Osteoblast (primary cell): ENCODE results near the gene CEP70. TPM values are rescaled to one million over a fixed set of nuclear protein-coding genes. Genes with fewer than 3 reads are reported as not detected.
"Not testable (repeated sequence)": the region's sequence is repeated elsewhere in the genome, so short reads cannot be mapped to it uniquely, and the experiment has no call there.

Experiments
- DNase-seq: peaks from one replicate; pipeline ENCODE4 v3.0.0; 2011; ENCODE audit warnings: low spot score, mixed read lengths; ENCODE audit not compliant: insufficient read length; ENCODE audit errors: missing footprints
- H2AFZ ChIP-seq: 2 replicates; pipeline ENCODE4 v1.6.0; 2011; ENCODE audit warnings: mild to moderate bottlenecking, low read length
- H3K27ac ChIP-seq: 2 replicates; pipeline ENCODE4 v1.5.1; 2011; ENCODE audit warnings: mild to moderate bottlenecking, low read depth, low read length, moderate library complexity
- H3K27me3 ChIP-seq: 2 replicates; pipeline ENCODE4 v1.6.0; 2012; ENCODE audit warnings: mild to moderate bottlenecking, control low read depth, inconsistent platforms, low read length, moderate library complexity; ENCODE audit not compliant: insufficient read depth
- H3K36me3 ChIP-seq: 2 replicates; pipeline ENCODE4 v1.5.1; 2011; ENCODE audit warnings: mild to moderate bottlenecking, low read length, control low read depth, moderate library complexity; ENCODE audit not compliant: insufficient read depth
- H3K4me1 ChIP-seq: 2 replicates; pipeline ENCODE4 v1.5.1; 2011; ENCODE audit warnings: mild to moderate bottlenecking, low read length, control low read depth, moderate library complexity; ENCODE audit not compliant: insufficient read depth
- H3K4me2 ChIP-seq: 2 replicates; pipeline ENCODE4 v1.6.0; 2011; ENCODE audit warnings: mild to moderate bottlenecking, low read length; ENCODE audit not compliant: insufficient read depth
- H3K4me3 ChIP-seq: fragments of 200-600 bp; sonication (generic); 3 replicates; pipeline ENCODE4 v1.5.1; 2012; ENCODE audit warnings: mild to moderate bottlenecking, low read length, inconsistent platforms; ENCODE audit not compliant: insufficient read depth
- H3K79me2 ChIP-seq: 2 replicates; pipeline ENCODE4 v1.6.0; 2012; ENCODE audit warnings: mild to moderate bottlenecking, low read length, control low read depth, inconsistent platforms; ENCODE audit not compliant: insufficient read depth
- H3K9me3 ChIP-seq: 2 replicates; pipeline ENCODE4 v1.5.1; 2011; ENCODE audit warnings: low read depth, low read length, control low read depth
- H4K20me1 ChIP-seq: 2 replicates; pipeline ENCODE4 v1.6.0; 2012; ENCODE audit warnings: mild to moderate bottlenecking, low read length, control low read depth; ENCODE audit not compliant: insufficient read depth
- total RNA-seq: library from RNA; depleted of rRNA; stranded (reverse); fragments of >200 nt; gene quantifications from 2 replicates; pipeline ENCODE4 v1.2.3, GENCODE V29; 2012
- TF ChIP-seq, protein P1 (sequence below): IDR thresholded peaks from 2 replicates; pipeline ENCODE4 v1.5.1; 2011; ENCODE audit warnings: mild to moderate bottlenecking, low read depth, low read length, moderate library complexity; ENCODE audit errors: extremely low read depth

CEP70 gene
- total RNA-seq, 1 donor: 51.0 TPM

DNA sequence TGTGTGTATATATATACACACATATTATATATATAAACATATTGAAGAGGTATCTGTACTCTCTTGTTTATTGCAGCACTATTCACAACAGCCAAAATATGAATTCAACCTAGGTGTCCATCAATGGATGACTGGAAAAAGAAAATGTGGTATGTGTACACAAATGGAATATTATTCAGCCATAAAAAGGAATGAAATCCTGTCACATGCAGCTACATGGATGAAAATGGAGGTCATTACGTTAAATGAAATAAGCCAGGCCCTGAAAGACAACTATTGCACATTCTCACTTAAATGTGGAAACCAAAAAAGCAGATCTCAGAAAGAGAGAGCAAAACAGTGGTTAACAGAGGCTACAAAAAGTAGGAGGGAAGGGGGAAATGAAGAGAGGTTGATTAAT is 49.5 kb downstream of the CEP70 start:
- no peaks in the 10 kb centered on the region for H4K20me1 ChIP-seq
- H3K27me3 ChIP-seq: no peaks in the 10 kb centered on the region
- peaks cover 6% of the 10 kb centered on the region for H3K36me3 ChIP-seq
- H3K4me2 ChIP-seq: no peak overlapping the region
- no peaks in the 10 kb centered on the region for H3K79me2 ChIP-seq
- H3K9me3 ChIP-seq: peaks cover 10% of the 10 kb centered on the region
- no peak overlapping the region for H3K27ac ChIP-seq
- no peak for DNase-seq
- TF ChIP-seq, protein P1, sequence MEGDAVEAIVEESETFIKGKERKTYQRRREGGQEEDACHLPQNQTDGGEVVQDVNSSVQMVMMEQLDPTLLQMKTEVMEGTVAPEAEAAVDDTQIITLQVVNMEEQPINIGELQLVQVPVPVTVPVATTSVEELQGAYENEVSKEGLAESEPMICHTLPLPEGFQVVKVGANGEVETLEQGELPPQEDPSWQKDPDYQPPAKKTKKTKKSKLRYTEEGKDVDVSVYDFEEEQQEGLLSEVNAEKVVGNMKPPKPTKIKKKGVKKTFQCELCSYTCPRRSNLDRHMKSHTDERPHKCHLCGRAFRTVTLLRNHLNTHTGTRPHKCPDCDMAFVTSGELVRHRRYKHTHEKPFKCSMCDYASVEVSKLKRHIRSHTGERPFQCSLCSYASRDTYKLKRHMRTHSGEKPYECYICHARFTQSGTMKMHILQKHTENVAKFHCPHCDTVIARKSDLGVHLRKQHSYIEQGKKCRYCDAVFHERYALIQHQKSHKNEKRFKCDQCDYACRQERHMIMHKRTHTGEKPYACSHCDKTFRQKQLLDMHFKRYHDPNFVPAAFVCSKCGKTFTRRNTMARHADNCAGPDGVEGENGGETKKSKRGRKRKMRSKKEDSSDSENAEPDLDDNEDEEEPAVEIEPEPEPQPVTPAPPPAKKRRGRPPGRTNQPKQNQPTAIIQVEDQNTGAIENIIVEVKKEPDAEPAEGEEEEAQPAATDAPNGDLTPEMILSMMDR: no peak
- H2AFZ ChIP-seq: no peak overlapping the region
- H3K4me3 ChIP-seq: no peak overlapping the region
- no peaks in the 10 kb centered on the region for H3K4me1 ChIP-seq

DNA sequence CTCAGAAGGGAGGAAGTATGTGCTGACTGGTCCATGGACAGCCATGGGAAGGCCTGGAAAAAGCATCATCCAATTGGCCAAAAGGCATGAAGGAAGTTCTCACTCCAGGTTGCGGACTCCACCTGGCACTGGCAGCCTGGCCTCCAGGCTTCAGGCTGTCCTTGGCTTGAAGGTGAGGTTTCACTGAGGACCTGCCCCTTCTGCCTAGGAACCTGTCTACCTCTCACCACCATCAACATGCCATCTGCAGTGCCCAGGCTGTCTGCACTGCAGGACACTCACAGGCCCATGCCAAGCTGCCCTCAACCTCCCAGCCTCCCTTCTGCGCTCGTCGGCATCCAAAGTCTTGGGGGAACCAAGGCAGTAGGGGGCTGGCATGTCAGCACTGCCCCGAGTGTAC is 51.1 kb downstream of the CEP70 start:
- Histone ChIP-seq H3K4me1 (no peaks in the 10 kb centered on the region), H3K4me3 (no peak overlapping the region), H3K79me2 (no peaks in the 10 kb centered on the region), H3K36me3 (peaks cover 6% of the 10 kb centered on the region), H3K27ac (no peak overlapping the region), H3K27me3 (no peaks in the 10 kb centered on the region), H4K20me1 (no peaks in the 10 kb centered on the region), H3K9me3 (peaks cover 10% of the 10 kb centered on the region), H2AFZ (no peak overlapping the region), H3K4me2 (no peak overlapping the region)
- peak; percentile 23 for DNase-seq
- TF ChIP-seq, protein P1: no peak

DNA sequence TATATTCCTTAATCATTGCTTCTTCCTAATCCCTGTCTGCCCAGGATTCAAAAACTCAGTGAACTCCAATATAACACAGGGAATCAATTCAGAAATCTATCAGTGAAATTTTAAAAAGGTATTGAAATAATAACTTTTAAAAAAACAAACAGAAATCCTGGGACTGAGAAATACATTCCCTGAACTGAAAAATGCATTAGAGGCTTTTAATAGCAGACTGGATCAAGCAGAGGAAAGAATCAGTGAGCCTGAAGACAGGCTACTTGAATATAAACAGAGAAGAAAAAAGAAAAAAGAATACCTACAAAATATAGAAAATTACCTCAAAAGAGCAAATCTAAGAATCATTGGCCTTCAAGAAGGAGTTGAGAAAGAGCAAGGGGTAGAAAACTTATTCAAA is 54.7 kb downstream of the CEP70 start:
- Histone ChIP-seq H3K36me3 (peaks cover 6% of the 10 kb centered on the region), H3K9me3 (peaks cover 5% of the 10 kb centered on the region), H3K4me1 (no peaks in the 10 kb centered on the region), H3K79me2 (no peaks in the 10 kb centered on the region), H3K4me2 (no peak overlapping the region), H3K27me3 (no peaks in the 10 kb centered on the region), H3K27ac (no peak overlapping the region), H4K20me1 (no peaks in the 10 kb centered on the region), H2AFZ (no peak overlapping the region), H3K4me3 (no peak overlapping the region)
- TF ChIP-seq, protein P1: no peak
- DNase-seq: no peak

DNA sequence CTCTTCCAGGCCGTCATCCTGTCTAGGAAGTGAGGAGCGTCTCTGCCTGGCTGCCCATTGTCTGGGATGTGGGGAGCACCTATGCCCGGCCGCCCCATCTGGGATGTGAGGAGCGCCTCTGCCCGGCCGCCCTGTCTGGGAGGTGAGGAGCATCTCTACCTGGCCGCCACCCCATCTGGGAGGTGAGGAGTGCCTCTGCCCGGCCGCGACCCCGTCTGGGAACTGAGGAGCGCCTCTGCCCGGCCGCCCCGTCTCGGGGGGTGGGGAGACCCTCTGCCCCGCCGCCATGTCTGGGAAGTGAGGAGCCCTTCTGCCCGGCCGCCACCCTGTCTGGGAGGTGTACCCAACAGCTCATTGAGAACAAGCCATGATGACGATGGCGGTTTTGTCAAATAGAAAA is 72.6 kb downstream of the CEP70 start:
- H4K20me1 ChIP-seq, H3K4me3 ChIP-seq, H3K4me1 ChIP-seq, H3K27me3 ChIP-seq, H3K9me3 ChIP-seq, H3K27ac ChIP-seq, DNase-seq, H3K4me2 ChIP-seq, H2AFZ ChIP-seq, H3K79me2 ChIP-seq, H3K36me3 ChIP-seq: not testable (repeated sequence)
